ENCODE data around the gene ADAMTSL1. TPM values are rescaled to one million over a fixed set of nuclear protein-coding genes. Genes with fewer than 3 reads are reported as not detected.

The ADAMTSL1 gene
- total RNA-seq, 1 experiment from 2014 or later: 1.2 TPM

GRCh38 chr9:18847576-18848275 lies 373.8 kb downstream of the ADAMTSL1 start:
- Histone ChIP-seq H2BK120ac (ENCODE audit: low read depth, low read length, poor library complexity, severe bottlenecking) (no peak overlapping the region), H2BK12ac (ENCODE audit: insufficient read length, low read depth, low read length) (no peak overlapping the region), H3K9me3 (ENCODE audit: control insufficient read depth, low read depth, low read length) (peaks cover 8% of the 10 kb centered on the region), H3K23ac (ENCODE audit: insufficient read length, low read depth, low read length) (no peak overlapping the region), H3K23me2 (ENCODE audit: insufficient read length, low read depth, low read length, poor library complexity, severe bottlenecking) (no peaks in the 10 kb centered on the region), H2AFZ (ENCODE audit: low read length) (no peak overlapping the region), H4K8ac (replicated peaks; ENCODE audit: insufficient read length, low read depth, low read length) (no peak overlapping the region), H3T11ph (ENCODE audit: low read length) (no peak overlapping the region), H3K18ac (ENCODE audit: insufficient read length, low read depth, low read length) (no peak overlapping the region), H2BK20ac (ENCODE audit: low read depth, low read length, poor library complexity, severe bottlenecking) (no peak overlapping the region), H3K56ac (ENCODE audit: insufficient read length, low read depth, low read length) (no peak overlapping the region), H4K5ac (ENCODE audit: insufficient read length, low read depth, low read length) (no peak overlapping the region), H2BK15ac (ENCODE audit: low read depth, low read length) (no peak overlapping the region), H2AK5ac (ENCODE audit: insufficient read length, low read length) (no peak overlapping the region), H4K91ac (ENCODE audit: insufficient read length, low read depth, low read length) (no peak overlapping the region), H4K20me1 (ENCODE audit: control insufficient read depth, insufficient read depth, insufficient read length) (no peaks in the 10 kb centered on the region), H3K27ac (ENCODE audit: insufficient read length, low read depth, low read length) (no peak overlapping the region), H3K14ac (ENCODE audit: insufficient read depth, low read length) (no peak overlapping the region), H3K79me2 (ENCODE audit: insufficient read depth, low read length) (no peaks in the 10 kb centered on the region), H2BK5ac (ENCODE audit: insufficient read length, low read length) (no peak overlapping the region), H3K9ac (ENCODE audit: extremely low read depth, insufficient read length, low read length) (no peak overlapping the region), H3K79me1 (ENCODE audit: insufficient read depth, low read depth, low read length, poor library complexity, severe bottlenecking) (no peaks in the 10 kb centered on the region), H3K4me1 (ENCODE audit: insufficient read depth, low read length) (no peaks in the 10 kb centered on the region), H3K4me2 (ENCODE audit: insufficient read depth, insufficient read length, low read length) (no peak overlapping the region), H3K4ac (ENCODE audit: low read depth, low read length) (no peak overlapping the region), H3K27me3 (ENCODE audit: insufficient read depth, low read length) (no peaks in the 10 kb centered on the region)
- Mint-ChIP-seq H3K9me3 (peaks cover 14 to 15% of the 10 kb centered on the region in 2 experiments), H3K27me3 (ENCODE audit: low read depth) (no peaks in the 10 kb centered on the region), H3K36me3 (ENCODE audit: insufficient read depth in 1 of 3, low read depth in 3 of 3) (peaks cover 6 to 11% (median 7%) of the 10 kb centered on the region in 3 experiments), H3K27ac (no peak overlapping the region), H3K4me3 (no peak overlapping the region), H3K4me1 (no peaks in the 10 kb centered on the region)
- no peak for DNase-seq
- TF ChIP-seq CTCF (conservative IDR thresholded peaks at IDR 0.05): no peak
- no CpG with 5 or more reads among the region's 5 CpGs for WGBS (ENCODE audit: extremely low coverage, insufficient read length, low lambda C conversion rate)

Data from H9 (cell line).